ENCODE data around the gene KRT76.
"Not testable (repeated sequence)": the region's sequence is repeated elsewhere in the genome, so short reads cannot be mapped to it uniquely, and the experiment has no call there.

Gene KRT76

DNA sequence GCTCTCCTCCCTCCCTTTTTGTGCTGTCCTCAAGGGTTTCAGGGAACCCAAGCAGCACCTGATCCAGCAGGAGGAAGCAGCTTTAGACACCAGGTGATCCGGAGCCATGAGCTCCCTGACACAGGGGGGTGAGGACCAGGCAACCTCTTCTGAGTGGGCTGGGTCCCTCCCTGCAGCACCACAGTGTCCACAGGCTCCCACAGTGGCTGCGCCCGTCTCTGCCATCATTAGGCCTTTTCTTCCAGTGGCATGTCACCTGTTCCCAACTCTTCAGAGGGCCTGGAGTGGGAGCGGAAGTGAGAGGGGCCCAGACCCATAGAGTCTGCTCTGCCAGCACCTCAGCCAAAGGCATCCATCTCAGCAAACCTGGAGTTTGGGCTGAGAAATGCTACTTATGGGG is 421 bp upstream of the KRT76 start:
- DNase-seq, result no peak

DNA sequence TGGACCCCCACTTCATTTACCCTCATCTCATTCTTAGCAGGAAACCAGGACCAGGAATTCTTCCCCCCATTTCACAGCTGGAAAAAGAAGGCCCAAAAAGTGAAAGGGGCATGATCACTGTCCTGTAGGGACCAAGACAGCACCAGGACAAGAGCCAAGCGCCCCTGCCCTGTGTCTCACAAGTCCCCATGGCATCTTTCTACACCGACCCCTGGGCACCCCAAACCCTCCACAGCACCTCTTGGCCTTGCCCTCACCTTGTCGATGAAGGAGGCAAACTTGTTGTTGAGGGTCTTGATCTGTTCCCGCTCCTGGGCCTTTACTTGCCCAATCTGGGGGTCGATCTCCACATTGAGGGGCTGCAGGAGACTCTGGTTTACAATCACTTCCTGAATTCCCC is 710 bp downstream of the KRT76 start:
- DNase-seq, result no peak

DNA sequence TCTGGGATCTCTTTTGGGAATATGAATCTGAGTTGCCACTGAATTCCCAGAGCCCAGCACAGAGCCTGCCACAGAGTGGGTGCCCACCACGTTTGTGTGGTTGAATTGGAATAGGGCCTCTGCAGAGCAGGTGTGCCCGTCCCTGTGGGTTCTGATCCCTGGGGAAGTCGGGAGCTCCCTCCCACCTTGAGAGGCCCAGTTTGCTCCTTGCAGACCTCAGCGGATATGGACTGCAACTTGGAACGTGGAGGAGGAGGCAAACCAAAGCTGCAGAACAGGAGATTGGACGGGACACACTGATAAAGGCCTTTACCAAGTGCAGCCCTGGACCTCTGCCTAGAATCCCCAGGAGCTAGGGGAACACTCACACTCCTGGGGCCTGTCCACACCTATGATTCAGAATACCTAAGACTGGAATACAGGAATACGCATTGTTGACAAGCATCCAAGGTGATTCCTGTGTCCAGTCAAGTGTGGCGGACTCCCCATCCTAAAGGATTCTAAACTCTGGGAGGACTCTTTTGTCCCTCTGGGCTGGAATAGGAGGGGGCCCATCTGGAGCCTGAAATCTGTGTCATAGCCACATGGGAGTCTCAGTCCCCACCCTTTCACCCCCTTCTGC is 2.4 kb downstream of the KRT76 start:
- no peak for DNase-seq

DNA sequence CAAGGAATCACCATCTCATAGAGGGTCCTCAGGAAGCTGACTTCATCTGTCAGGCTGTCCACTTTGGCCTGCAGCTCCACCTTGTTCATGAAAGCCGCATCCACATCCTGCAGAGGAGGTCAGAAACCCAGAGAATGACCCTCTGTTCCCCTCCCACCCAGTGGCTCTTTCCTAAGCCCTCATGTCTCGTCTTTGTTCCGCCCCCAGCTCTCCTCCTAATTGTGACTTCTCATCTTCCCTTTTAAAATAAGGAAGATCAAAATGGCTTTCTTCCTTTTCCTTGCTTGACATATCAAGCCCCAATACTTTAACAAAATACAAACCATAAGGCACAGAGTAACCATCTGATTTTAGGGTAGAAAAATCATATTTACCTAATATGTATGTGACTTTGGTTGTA is 4.4 kb downstream of the KRT76 start:
- no peak for DNase-seq

DNA sequence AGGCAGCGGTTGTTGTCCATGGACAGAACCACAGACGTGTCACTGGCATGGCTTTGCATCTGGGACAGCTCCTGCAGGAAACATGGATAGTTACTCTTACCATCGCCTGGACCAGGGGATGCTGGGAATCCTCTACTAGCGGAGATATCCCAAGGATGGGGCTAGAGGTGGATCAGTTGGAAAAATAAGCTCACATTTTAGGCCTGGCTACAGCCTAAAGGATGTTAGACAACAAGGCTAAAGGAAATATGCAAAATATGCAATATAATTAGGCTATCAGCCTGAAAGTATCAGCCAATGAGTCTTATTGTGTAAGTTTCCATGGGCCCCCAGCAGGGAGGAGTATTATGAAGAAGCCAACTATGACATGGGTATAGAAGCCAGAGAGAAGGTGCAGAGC is 5.0 kb downstream of the KRT76 start:
- DNase-seq, result no peak

DNA sequence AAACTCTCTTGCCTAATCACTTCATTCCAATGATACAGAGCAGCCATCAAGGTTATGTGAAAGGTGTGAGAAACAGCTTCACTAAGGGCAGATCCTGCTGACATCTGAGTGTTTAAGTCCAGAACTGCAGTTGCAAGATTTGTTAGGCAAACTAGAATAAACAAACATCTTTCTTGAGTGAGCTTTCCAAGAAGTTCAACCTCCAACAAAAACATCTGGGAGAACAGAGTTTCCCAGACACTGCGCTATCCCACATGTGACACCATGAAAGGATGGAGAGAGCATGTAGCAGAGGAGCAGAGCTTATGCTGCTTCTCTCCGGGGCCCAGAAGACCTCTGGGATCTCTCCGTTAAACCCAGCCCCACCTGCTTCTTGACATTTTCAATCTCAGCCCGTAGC is 5.6 kb downstream of the KRT76 start:
- no peak for DNase-seq

DNA sequence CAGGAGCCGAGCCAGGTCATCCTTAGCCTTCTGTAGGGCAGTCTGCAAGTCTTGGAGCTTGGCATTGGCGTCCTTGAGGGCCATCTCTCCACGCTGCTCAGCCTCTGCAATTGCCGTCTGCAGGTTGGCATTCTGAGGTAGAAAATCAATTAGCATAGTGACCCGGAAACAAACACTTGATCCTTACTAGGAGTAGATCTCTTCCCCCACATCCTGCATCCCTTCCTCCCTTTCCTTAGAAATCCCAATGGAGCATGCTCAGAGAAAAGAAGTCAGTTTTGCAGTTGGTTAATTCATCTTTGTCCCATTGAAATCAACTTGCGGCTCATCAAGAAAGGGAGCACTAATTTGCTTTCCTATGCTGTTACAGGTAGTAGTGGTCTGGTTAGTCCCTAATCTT is 6.1 kb downstream of the KRT76 start:
- DNase-seq, result no peak

DNA sequence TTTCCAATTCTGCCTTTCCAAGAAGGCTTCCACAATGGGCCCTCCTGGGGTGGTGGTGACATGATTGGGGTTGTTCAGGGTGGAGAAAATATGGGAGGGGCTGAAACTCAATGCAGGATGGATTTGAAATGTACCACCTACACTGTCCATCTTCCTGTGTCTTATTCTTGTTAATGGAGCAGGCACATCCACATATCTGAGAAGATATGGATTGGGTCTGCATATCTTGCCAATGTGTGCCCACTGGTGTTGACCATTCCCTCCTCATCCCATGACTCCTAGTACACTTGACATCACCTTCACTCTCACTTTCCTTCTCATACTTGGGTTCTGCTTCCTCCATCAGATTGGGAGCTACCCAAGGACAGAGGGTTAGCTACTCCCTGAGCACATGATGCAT is 7.2 kb downstream of the KRT76 start:
- no peak for DNase-seq

DNA sequence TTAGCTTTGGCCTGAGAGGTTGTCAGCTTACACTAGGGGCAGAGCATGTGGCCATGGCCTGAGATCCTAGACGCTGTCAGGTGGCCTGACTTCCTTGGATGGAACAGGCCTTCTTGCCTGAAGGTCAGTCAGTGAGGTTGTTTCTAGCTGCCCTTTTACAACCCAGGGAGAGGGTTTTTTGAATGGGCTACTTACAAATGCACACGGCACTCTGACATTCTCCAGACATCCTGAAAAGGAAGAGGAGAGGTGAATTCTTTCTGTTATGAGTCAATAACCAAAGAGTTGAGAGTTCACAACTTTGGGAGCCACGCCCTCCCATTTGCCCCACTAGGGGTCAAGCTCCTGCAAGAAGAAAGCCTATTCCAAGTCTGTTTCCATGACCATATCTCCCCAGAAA is 7.8 kb downstream of the KRT76 start:
- no peak for DNase-seq

DNA sequence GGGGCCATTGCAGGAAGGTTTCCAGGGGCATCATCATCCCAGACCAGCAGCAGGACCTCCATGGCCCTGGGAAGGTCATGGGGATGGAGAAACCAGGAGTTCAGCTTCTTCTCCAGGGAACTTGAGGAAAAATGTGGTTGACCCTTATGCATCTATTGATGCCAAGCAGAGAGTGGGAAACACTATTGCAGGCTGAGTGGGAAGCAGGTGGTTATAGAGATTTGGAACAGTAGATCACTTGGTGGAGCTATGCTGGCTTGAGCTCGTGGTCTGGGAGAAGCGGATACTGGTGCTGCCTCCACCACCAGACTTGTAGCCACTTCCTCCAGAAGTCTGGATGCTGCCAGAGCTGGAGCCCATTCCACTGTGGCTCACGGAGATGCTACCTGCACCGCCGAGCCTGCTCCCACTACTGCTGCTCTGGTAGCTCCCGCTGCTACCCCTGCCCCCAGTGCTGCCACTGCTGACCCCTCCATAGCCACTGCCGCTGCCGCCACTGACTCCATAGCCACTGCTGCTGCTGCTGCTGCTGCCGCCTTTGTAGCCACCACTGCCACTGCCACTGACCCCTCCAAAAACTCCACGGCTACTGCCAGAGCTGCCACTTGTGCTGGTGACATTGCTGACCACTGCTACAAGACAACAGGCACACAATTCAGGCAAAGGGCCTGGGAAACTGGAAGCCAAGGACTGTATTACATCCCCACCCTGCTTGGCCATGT is 8.5 kb downstream of the KRT76 start:
- DNase-seq, result no peak

DNA sequence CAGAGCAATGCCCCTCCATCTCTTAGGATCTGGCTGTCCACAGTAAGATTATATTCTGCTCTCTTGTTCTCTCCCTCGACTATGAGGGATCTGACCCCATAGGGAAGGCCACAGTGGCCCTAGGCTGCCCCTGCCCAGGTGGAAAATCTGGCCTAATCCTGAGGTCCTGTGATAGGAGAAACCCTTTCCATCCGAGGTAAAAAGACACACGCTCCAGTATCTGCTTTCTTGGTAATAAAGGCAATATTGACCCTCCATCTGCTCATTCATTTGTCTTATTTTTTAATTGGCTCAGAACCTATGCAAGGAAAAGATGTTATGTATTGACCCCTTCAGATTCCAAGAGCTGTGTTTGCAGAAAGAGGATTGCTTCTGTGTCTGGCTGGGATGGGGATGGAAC is 9.7 kb downstream of the KRT76 start:
- DNase-seq, result no peak

DNA sequence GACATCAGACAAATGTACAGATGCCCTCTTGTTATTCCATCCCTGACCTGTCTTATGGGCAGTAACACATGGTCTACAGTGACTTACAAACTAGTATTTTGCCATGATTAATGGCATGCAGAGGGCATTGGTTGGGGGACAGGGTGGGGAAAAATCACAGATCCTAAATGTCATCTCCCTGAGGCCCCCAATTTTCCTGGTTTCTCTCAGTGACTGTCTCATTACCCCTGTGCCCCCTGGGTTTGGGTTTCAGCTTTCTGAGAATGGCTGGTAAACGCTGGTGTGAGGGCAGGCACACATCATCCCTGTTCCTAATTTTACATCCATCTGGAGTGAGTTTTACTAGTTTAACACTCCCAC is 10.1 kb downstream of the KRT76 start:
- DNase-seq, result no peak

DNA sequence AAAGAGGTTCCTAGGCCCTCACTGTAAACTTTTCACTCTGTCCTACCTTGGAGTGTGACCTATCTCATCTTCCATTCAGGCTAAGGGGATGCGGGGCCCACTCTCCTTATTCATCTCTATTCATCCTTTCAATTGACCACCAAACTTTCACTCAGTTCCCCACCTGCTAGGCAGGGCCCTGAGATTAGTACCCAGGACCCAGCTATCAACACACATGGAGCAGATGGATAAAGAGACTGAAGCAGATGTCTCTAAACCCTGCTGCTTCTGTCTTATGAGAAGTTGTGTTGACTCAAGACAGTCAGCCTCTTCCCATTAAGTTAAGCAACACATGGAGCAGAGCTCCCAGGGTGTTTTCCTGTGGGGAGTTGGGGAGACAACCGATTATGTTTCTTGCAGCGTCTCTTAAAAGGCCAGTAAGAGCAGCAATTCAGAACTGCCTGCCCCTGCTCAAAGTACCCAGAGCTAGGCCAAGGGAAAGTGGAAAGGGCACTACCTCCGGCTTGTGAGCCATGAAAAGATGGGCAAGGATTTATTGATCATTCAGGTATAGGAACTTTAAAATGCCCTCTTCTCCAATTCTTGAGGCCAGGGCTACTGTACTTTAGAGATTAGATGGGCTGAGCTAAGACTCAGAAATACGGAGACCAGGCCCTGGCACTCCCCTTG is 10.7 kb downstream of the KRT76 start:
- DNase-seq, result no peak

DNA sequence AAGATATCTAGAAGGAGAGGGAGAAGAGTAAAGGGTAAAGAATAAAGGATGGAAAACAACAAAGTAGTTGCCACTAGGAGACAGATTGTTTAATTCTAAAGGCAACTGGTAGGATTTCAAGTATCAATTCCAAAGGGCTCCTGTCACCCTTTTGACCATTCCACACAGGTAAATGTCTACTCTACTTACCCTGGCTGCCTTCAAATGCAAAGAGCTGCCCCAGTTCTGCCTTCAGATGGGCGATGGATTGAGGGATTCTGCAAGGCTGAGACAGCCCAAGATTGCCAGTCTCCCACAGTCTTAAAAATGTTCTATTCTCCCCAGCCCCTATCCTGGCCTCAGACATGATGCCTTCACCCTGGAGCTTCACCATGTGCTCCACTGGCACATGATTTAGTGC is 11.4 kb downstream of the KRT76 start:
- no peak for DNase-seq

DNA sequence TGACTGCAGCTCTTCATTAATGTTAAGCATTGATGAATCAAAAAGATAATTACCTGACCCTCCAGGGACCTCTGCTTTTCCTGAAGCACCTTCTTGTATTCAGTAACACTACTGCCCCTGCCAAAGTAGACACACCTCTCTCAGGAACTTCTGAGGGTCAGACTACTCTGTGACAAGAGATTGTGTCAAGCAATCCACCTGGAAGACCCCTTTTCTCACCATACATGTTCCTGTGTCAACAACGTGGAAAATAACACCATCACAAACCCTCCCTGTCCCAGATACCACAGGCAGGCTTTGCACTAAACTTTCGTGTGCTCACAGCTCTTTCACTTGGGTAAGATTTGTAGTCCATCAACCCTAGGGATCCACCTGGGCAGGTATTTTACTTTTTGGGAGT is 13.2 kb downstream of the KRT76 start:
- DNase-seq, result no peak

DNA sequence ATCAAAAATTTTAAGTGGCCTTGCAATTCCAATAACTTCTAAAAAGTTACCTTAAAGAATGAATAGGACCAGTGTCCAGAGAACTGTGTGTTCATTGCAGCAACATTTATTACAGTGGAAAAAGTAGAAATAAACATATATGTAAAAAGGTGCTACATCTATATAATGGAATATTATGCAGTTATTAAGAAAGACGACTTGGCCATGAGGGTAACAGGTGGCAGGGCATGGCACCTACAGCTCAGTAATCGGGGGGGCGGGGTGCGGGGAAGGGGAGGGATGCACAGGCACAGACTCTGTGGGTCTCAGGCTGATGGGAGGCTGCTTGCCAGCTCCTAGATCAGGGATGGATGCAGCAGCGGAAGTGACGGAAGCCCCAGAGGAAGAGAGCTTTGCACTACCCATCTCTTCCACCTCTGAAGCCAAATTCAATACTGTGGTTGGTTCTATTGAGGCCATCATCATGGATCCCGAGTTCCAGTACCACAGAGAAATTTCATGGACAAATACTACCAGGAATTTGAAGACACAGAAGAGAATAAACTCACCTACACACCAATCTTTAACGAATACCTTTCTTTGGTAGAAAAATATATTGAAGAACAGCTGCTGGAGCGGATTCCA is 14.0 kb downstream of the KRT76 start:
- no peak for DNase-seq

DNA sequence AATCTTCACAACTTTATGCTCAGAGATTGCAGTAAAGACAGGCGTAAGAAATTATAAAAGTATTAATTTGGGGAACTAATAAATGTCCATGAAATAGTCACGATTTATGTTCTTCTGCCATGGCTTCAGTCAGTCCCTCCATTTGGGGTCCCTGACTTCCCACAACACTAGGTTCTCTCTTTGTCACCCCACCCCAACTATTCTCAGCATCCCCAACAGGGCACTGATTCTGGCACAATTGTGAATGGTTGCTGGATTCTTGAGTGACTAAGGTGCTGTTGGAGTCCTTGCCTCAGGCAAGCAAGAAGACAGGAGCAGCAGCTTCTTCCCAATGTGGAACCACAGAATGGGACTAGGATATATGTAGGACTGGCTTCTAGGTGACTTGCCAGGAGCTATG is 15.3 kb downstream of the KRT76 start:
- no peak for DNase-seq

DNA sequence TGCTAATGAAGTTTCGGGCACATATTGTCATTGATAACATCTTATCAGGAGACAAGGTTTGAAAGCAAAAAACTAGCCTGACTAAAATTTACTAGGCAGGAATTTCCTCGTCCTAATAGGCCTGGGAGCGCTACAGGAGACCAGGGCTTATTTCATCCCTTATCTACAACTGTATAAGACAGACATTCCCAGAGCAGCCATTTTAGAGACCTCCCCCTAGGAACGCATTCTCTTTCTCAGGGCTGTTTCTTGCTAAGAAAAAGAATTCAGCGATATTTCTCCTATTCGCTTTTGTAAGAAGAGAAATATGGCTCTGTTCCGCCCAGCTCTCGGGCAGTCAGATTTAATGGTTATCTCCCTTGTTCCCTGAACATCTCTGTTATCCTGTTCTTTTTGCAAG is 15.9 kb downstream of the KRT76 start:
- DNase-seq, result not testable (repeated sequence)

DNA sequence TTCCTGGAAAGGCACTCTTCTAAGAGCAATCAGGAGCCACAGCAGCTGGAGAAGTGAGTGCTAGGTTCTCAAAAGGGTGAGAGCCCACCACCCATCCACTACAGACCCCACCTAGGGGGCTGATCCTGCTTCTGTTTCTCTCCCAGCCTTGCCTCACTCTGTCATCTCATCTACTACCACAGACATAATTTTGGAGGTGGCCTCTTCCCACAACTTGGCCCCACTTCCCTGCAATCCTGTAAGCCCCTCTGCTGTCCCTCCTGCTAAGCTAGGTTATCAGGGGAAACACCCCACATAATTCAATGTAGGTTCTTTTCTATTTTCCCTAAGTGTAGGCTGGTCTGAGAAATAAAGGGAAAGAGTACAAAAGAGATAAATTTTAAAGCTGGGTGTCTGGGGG is 16.5 kb downstream of the KRT76 start:
- DNase-seq, result no peak

DNA sequence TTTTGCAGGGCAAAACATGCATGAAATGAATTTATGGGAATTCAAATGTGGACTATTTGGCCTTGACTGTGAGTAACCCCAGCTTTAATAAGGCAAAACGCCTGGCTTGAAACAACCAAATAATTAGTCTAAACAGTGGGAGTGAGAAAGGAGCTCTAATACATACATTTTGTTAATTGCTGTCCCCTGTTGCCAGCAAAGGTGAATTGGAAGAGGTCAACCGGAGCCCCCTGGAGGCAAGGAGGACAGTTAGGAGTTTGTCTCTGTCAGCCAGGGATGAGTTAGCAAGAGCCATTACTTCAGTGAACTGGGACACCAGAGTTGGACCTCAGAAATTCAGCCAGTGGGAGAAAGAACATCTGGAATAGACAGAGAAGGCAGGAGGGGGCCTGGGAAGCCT is 17.4 kb downstream of the KRT76 start:
- DNase-seq, result no peak

DNA sequence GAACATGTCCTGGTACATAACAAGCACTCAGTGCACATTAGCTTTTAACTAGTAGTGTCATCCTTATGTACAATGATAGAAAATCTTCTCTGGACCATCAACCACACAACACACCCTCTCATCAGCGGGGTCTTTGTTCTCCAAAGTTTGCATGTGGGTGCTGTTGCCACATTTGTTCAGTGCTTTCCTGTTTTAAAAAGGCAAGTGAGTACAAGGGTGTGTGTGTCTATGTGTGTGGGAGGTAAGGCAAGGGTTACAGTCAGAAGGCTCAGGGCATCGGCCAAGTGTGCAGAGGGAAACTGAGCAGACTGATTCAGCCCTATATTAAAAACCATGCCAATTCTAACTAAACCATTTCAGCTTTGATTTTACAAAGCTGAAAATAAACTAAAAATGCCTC is 17.9 kb downstream of the KRT76 start:
- no peak for DNase-seq

DNA sequence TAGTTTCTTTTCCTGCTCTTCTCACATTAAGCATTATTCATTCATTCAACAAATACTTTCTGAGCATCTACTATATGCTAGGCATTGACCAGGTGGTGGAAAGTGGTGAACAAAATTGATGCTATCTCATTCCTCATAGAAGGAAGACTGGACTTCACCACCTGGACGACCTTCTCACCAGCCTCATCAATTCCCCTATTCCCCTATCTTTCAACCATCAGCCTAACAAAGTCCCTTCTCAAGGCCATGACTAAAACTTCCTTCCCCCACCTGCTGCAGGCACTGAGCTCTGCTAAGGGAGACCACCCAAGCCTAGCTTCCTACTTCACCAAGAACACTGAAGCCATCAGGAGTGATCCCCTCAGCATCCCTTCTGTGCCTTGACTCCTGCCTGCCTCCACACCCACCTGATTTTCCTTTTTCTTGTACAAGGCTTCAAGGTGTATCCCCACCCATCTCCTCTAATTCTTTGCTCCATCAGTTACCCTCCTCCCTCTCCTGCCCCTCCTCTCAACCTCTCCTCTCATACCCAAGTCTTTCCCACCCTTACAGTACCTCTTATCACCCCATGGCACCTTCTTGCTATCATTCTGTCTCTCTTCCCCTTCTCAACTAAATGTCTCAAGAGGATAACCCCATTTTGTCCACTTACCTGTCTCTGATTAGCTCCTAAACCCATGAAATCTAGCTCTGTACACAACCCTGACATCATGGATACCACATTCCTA is 19.5 kb downstream of the KRT76 start:
- no peak for DNase-seq

DNA sequence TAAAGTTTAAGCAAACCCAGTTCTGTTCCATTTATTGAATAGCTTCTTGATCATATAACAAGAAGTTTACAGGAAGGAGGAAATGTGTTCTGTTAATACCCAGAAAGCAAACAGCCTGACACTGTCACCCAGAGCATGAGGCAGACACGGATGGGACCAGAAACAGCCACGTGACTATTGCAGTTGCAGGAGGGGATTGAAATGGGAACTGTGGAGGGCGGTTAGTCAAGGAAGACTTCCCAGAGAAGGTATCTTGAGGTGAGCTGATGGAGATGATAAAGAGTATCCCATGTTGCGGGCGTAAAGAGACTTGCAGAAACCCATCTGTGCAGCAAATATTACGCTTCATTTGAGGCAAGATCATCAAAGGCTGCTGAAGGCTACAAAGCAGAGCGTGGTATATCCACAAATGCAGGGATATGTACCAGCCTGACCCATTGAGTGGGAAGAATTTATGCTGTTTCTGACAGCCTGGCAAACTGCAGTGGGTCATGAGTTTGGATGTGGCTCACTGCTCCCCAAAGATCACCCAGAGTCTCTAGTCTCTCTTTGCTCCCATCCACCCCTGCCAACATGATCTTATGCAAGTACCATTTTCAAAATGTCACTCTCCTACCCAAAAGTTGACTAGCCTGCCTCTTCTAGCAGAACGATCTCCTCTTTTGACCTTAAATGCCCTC is 20.7 kb downstream of the KRT76 start:
- no peak for DNase-seq
